NCI-H1694 treated with DMSO at 0.1 percent for 48 hours (cell line): Measurements from ENCODE around the gene BUD31.
"Not testable (repeated sequence)": the region's sequence is repeated elsewhere in the genome, so short reads cannot be mapped to it uniquely, and the experiment has no call there.

ENCODE experiments used
- DNase-seq: peaks from one replicate; lab custom pipeline; 2025; lab: John Stamatoyannopoulos, UW

Gene BUD31

GRCh38 chr7:99408379-99409191 is at the start of gene BUD31, which contains the start of gene PDAP1:
TSS of gene BUD31 (plus strand) at chr7:99408969. CDS start at chr7:99411093, 2,124 bp downstream.
TSS of gene PDAP1 (minus strand) at chr7:99408597. CDS start at chr7:99408548, 49 bp downstream.
- DNase-seq: peak; percentile 91

DNA sequence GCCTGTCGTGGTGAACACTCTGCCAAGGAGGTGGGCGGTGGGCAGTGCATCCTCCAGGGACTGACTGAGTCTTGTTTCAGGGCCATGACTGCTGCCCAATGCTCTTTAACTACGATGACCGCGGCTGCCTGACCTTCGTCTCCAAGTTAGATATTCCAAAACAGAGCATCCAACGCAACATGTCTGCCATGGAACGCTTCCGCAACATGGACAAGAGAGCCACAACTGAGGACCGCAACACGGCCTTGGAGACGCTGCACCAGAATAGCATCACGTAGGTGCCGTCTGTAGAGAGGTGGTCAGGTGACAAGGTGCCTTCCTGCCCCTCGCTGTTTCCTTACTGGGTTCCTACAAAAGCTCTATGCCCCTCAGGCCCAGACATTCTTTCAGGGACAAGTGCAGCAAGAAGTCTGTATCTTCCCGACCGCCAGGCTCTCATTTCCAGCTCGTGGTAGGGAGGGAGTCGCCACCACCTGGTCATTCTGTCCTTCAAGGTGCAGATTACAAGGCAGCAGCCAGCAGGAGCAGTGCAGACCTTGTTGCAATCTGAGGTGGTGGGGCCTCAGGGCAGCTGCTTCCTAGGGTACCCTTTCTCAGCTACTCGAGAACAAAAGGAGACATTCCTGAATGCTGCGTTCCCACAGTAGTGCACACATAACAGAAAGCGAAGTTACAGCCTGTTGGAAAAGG is 49.2 kb upstream of the BUD31 start:
- no peak for DNase-seq

GRCh38 chr7:99362801-99363200 is 46.0 kb upstream of the BUD31 start:
- DNase-seq: no peak

DNA sequence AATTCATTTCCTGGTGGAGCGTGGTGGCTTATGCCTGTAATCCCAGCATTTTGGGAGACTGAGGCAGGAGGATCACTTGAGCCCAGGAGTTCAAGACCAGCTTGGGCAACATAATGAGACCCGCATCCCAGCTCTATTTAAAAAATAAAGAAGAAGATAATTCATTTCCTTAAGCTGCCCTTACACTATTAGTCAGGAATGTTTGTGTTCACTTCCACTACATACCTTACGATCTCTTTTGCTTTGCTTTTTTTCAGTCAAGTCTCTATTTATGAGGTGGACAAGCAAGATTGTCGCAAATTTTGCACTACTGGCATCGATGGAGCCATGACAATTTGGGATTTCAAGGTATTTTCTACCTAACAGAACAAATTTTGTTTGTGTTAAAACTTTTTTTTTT is 45.5 kb upstream of the BUD31 start:
- no peak for DNase-seq

DNA sequence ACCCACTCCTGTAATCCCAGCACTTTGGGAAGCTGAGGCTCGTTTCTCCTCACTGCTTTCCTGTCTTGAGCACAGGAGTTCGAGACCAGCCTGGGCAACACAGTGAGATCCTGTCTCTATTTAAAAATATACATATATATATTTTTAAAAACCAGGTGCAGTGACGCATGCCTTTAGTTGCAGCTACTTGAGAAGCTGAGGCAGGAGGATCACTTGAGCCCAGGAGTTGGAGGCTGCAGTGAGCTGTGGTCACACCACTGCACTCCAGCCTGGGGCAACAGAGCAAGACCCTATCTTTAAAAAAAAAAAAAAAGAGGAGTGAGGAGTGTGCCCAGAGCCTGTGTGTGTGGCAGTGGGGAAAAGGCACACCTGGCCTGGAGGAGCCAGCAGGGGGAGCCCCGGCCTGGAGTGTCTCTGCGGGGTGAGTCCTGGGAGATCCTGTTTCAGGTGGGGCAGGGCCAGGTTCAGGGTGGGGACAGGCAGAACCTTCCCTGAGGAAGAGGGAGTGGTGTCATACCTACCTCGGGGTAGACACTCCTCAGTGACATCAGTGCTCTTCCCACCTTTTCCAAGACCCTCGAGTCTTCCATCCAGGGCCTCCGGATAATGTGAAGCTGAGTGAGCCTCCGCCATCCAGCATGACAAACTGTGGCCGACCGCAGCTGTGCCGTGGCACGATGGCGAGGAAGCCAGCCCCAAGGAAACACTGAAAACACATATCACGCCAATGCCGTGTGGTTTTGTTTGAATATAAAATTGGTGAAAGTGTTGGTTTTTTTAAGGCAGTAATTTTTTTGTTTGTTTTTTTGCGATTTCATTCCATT is 43.2 kb upstream of the BUD31 start:
- DNase-seq: no peak

GRCh38 chr7:99366646-99367045 is 42.1 kb upstream of the BUD31 start:
- no peak for DNase-seq

GRCh38 chr7:99368750-99369389 is 39.9 kb upstream of the BUD31 start:
- no peak for DNase-seq

DNA sequence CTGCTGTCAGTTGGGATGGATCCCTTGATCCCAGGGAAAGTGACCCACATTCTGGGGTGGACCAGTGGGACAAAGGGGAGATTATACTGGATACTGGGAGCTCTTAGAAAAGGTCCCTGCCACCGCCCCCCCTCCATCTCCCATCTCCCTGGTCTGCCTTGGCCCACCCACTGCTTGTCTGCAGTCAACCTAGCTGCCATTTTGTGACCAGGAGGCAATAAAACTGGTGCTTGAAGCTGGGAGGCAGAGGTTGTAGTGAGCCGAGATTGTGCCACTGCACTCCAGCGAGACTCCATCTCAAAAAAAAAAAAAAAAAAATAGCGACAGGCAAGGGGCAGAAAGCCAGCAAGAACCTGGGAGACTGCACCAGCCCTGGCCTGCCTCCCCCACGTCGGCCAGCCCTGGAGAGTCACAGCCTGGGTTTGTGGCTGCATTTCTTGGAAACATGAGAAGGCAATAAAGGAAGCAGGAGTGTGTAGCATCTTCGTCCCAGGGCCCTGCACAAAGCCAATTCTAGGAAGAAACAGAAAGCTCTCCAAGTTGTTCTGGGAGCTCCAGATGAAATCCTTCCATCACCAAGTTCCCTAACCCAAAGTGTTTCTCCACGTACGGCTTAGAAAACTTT is 38.9 kb upstream of the BUD31 start:
- DNase-seq: no peak

DNA sequence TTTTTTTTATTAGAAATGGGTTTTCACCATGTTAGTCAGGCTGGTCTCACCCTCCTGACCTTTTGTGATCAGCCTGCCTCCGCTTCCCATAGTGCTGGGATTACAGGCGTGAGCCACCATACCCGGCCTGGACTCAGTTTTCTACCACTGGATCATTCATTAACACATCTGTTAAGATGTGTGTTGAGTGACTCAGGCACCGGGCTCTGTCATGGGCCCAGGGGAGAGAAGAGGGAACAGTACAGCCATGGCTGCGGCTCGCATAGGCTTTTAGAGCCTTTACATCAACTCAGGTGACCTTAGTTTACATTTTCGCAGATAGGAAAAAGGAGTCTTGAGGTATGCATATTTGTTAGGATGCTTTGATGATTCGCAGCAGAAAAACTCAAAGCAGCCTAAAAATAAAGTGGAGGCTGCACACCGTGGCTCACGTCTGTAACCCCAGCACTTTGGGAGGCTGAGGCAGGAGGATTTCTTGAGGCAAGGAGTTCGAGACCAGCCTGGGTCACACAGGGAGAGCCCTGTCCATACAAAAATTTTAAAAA is 37.3 kb upstream of the BUD31 start:
- no peak for DNase-seq

DNA sequence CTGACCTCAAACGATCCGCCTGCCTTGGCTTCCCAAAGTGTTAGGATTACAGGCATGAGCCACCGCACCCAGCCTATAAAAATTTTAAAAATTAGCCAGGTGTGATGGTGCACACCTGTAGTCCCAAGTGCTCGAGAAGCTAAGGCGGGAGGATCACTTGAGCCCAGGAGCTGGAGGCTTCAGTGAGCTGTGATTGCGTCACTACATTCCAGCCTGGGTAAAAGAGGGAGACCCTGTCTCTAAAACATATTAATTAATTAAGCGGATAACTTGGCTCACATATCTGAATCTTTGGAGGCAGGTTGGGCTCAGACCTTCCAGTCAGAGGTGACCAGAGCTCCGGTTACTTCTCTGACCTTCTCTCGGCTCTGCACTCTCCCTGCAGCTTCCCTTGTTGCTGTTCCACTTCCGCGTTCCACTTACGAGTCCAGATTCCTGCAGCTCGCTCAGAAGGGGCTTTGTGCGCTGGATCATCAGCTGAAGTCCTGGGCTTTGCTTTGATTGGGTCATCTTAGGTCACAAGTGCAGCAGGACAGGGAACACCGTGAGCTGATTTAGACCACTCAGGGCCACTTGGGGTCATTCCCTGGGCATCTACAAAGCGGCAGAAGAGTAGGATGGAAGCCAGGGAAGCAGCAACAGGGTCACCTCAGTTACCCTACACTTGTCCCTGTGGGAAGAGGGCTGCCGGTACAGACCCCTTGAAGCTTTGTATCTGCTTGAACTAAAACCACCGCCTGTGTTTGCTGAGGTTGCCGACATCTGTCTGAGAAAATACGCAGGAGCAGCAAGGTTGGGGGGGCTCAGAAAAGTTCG is 36.3 kb upstream of the BUD31 start:
- DNase-seq: no peak

DNA sequence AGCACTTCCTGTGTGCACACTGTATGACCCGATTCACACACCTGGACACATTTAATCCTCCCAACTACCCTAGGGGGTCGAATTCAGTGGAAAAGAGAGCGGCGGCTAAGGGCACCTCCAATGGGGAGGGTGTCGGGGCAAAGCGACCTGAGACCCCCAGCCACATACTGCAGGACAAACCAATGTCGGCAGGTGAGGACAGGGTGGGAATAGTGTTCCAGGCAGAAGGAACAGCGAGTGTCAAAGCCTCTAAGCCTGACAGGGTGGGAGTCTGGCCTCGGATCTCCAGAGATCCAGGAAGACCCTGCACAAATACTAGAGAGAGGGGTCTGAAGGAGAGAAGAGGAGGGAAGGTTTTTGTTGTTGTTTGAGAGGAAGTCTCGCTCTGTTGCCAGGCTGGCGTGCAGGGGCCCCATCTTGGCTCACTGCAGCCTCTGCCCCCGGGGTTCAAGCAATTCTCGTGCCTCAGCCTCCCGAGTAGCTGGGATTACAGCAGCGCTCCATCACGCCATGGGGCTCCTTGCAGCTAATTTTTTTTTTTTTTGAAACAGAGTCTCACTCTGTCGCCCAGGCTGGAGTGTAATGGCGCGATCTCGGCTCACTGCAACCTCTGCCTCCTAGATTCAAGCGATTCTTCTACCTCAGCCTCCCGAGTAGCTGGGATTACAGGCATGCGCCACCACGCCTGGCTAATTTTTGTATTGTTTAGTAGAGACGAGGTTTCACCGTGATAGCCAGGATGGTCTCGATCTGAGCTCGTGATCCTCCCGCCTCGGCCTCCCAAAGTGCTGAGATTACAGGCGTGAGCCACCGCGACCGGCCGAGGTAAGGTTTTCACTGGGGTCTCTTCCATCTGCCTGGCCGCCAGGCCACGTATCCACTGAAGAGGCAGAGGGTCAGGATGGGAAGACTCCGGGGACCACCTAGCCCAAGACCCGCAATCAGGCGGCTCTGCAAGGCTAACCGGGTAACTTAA is 35.4 kb upstream of the BUD31 start:
- no peak for DNase-seq

GRCh38 chr7:99374111-99375064 is 34.4 kb upstream of the BUD31 start, which contains the start of gene ARPC1B:
TSS of gene ARPC1B (plus strand) at chr7:99374730. CDS start at chr7:99385715, 10,985 bp downstream.
- peak; percentile 37 for DNase-seq

- DNase-seq: peak; percentile 11
Observed at GRCh38 chr7:99375070-99375807, 33.5 kb upstream of the BUD31 start.

DNA sequence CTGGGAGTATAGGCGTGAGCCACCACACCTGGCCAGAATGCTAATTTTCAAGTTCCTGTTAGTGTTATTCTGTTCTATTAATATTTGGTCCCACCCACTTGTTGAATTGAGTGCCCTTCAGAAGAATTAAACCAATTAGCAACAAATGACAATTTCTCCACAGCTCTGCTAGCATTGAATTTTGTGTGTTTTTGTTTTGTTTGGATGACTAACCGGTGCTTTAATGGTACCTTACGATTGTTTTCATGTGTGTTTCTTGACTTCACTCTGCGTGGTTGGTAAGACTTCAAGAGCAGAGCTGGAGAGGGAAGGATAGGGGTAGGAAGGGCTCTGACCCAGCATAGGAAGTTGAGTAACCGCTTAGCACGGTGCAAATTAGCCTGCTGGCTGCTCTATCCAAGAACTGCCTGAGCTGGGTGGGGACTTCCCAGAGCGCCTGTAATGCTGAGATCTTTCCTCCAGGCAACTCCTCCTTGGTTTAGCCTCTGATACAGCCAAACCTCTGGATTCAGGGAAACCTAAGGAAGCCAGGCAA is 29.7 kb upstream of the BUD31 start:
- DNase-seq: no peak

GRCh38 chr7:99379693-99380031 is 29.1 kb upstream of the BUD31 start:
- DNase-seq: not testable (repeated sequence)

DNA sequence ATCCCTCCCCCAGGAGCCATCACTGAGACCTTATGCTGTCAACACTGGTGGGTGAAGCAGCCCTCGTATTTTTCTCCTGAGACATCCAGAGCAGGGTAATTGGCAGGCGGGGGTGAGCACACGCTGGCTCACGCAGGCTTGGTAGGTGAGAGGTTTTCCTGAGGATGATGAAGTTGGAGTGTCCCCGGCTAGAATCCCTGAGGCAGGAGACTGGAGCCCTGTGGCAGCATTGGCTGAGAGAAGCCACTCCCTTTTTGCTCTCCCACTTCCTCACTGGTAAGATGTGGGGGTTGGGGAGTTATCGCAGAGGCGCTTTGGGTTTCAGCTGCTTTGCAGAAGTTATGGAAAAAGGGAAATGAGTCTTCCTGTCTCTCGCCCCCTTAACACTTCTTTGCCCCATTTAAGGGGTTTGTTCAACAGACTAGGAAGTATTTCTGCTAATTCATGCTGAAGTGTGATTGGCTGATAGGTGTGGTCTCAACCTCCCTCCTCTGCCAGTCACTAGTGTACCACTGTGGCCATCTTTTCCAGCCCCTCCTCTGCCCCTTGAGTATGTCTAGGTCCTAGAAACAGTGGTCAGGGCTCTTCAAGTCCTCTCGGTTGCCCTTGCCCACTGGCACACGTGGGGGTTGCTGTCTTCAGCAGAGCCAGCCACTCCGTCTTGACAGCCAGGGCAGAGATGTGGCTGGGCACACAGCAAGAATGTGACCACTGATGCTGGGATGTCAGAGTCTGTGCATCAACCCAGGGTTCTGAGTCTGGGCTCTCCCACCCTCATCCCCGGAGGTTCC is 28.5 kb upstream of the BUD31 start:
- DNase-seq: peak; percentile 5
